MM.1S (cell line): ENCODE data around the gene CAP2.

Experiments used
- DNase-seq: peaks from one replicate; pipeline ENCODE4 v3.0.0-alpha.2; 2015
- H2AFZ ChIP-seq: fragments of 300-600 bp; sonication (generic); 2 replicates; pipeline ENCODE4 v1.6.0; 2016; ENCODE audit warnings: antibody characterized with exemption, low read length
- H3F3A ChIP-seq: fragments of 300-600 bp; sonication (generic); 2 replicates; pipeline ENCODE4 v1.6.1; 2016; ENCODE audit warnings: mild to moderate bottlenecking, antibody characterized with exemption, low read length, moderate library complexity, mixed read lengths; ENCODE audit not compliant: insufficient read depth
- H3K27ac ChIP-seq: fragments of 300-600 bp; sonication (generic); 2 replicates; pipeline ENCODE4 v1.5.1; 2016; ENCODE audit warnings: mild to moderate bottlenecking, low read length
- H3K27me3 ChIP-seq: fragments of 300-600 bp; sonication (generic); replicated peaks from 2 replicates; pipeline ENCODE4 v1.6.0; 2016; ENCODE audit warnings: low read length; ENCODE audit not compliant: insufficient read depth
- H3K36me3 ChIP-seq: fragments of 300-600 bp; sonication (generic); replicated peaks from 2 replicates; pipeline ENCODE4 v1.6.1; 2016; ENCODE audit warnings: mild to moderate bottlenecking, low read length, mixed read lengths; ENCODE audit not compliant: insufficient read depth
- H3K4me1 ChIP-seq: fragments of 300-600 bp; sonication (generic); 2 replicates; pipeline ENCODE4 v1.6.1; 2016; ENCODE audit warnings: low read length, mixed read lengths
- H3K4me2 ChIP-seq: fragments of 300-600 bp; sonication (generic); 2 replicates; pipeline ENCODE4 v1.6.0; 2016; ENCODE audit warnings: low read depth, low read length
- H3K4me3 ChIP-seq: fragments of 300-600 bp; sonication (generic); 2 replicates; pipeline ENCODE4 v1.5.1; 2016; ENCODE audit warnings: low read length, mixed read lengths
- H3K79me2 ChIP-seq: fragments of 300-600 bp; sonication (generic); 2 replicates; pipeline ENCODE4 v1.6.1; 2016; ENCODE audit warnings: mixed run types, low read length, mixed read lengths
- H3K9ac ChIP-seq: fragments of 300-600 bp; sonication (generic); 2 replicates; pipeline ENCODE4 v1.6.1; 2016; ENCODE audit warnings: low read length, mixed read lengths
- H3K9me2 ChIP-seq: fragments of 300-600 bp; sonication (generic); replicated peaks from 2 replicates; pipeline ENCODE4 v1.6.1; 2016; ENCODE audit warnings: mild to moderate bottlenecking, low read length, mixed read lengths; ENCODE audit not compliant: insufficient read depth
- H3K9me3 ChIP-seq: fragments of 300-600 bp; sonication (generic); replicated peaks from 2 replicates; pipeline ENCODE4 v1.6.1; 2016; ENCODE audit warnings: mild to moderate bottlenecking, low read length, mixed read lengths; ENCODE audit not compliant: insufficient read depth
- H4K20me1 ChIP-seq: fragments of 300-600 bp; sonication (generic); 2 replicates; pipeline ENCODE4 v1.6.1; 2016; ENCODE audit warnings: mild to moderate bottlenecking, low read length, moderate library complexity, mixed read lengths; ENCODE audit not compliant: insufficient read depth
- CTCF ChIP-seq: fragments of 300-600 bp; sonication (generic); IDR thresholded peaks from 2 replicates; pipeline ENCODE4 v1.5.1; 2016; ENCODE audit warnings: antibody characterized with exemption, low read length, mixed read lengths
- EZH2 ChIP-seq: fragments of 300-600 bp; sonication (generic); optimal IDR thresholded peaks from 2 replicates; pipeline ENCODE3; 2017; ENCODE audit warnings: low read depth, mild to moderate bottlenecking, antibody characterized with exemption, low read length, mixed read lengths
- EZH2phosphoT487 ChIP-seq: fragments of 300-600 bp; sonication (generic); IDR thresholded peaks from 2 replicates; pipeline ENCODE4 v1.6.1; 2018; ENCODE audit warnings: antibody characterized with exemption, low read length

Gene CAP2

GRCh38 chr6:17460862-17461261, 67.5 kb downstream of the CAP2 start:
- Histone ChIP-seq H3K27ac (no peak overlapping the region), H3K9me2 (no peaks in the 10 kb centered on the region), H3K36me3 (no peaks in the 10 kb centered on the region), H3K4me2 (no peak overlapping the region), H3F3A (no peaks in the 10 kb centered on the region), H3K27me3 (no peaks in the 10 kb centered on the region), H3K9me3 (no peaks in the 10 kb centered on the region), H2AFZ (no peak overlapping the region), H3K9ac (no peak overlapping the region), H3K4me3 (no peak overlapping the region), H3K4me1 (no peaks in the 10 kb centered on the region), H3K79me2 (no peaks in the 10 kb centered on the region), H4K20me1 (no peaks in the 10 kb centered on the region)
- TF ChIP-seq CTCF (no peak), EZH2 (no peak), EZH2phosphoT487 (no peak)
- DNase-seq: no peak

GRCh38 chr6:17466147-17466546, 72.8 kb downstream of the CAP2 start:
- no peak for DNase-seq
- H3K36me3 ChIP-seq: no peaks in the 10 kb centered on the region
- H3F3A ChIP-seq: no peaks in the 10 kb centered on the region
- no peaks in the 10 kb centered on the region for H3K9me2 ChIP-seq
- H3K27ac ChIP-seq: no peak overlapping the region
- no peak overlapping the region for H3K4me2 ChIP-seq
- no peak for TF ChIP-seq EZH2
- no peak for TF ChIP-seq CTCF
- no peak for TF ChIP-seq EZH2phosphoT487
- H3K27me3 ChIP-seq: no peaks in the 10 kb centered on the region
- H4K20me1 ChIP-seq: no peaks in the 10 kb centered on the region
- H3K9ac ChIP-seq: no peak overlapping the region
- H3K9me3 ChIP-seq: no peaks in the 10 kb centered on the region
- H3K79me2 ChIP-seq: no peaks in the 10 kb centered on the region
- H3K4me1 ChIP-seq: no peaks in the 10 kb centered on the region
- H3K4me3 ChIP-seq: no peak overlapping the region
- no peak overlapping the region for H2AFZ ChIP-seq

- no peak overlapping the region for H3K27ac ChIP-seq
- H3K27me3 ChIP-seq: no peaks in the 10 kb centered on the region
- no peak overlapping the region for H3K4me3 ChIP-seq
- no peaks in the 10 kb centered on the region for H3F3A ChIP-seq
- H2AFZ ChIP-seq: no peak overlapping the region
- no peaks in the 10 kb centered on the region for H3K9me3 ChIP-seq
- no peak overlapping the region for H3K4me2 ChIP-seq
- H3K9ac ChIP-seq: no peak overlapping the region
- DNase-seq: no peak
- no peak for TF ChIP-seq EZH2phosphoT487
- TF ChIP-seq CTCF: no peak
- TF ChIP-seq EZH2: no peak
- no peaks in the 10 kb centered on the region for H3K4me1 ChIP-seq
- no peaks in the 10 kb centered on the region for H3K79me2 ChIP-seq
- H3K9me2 ChIP-seq: no peaks in the 10 kb centered on the region
- H3K36me3 ChIP-seq: no peaks in the 10 kb centered on the region
- H4K20me1 ChIP-seq: no peaks in the 10 kb centered on the region
Observed at GRCh38 chr6:17466707-17467106, 73.3 kb downstream of the CAP2 start.
